Activated CD4-positive, alpha-beta T cell treated with anti-CD3 and anti-CD28 coated beads, Interleukin-2, amount 50 U/mL, for 1 hour (primary cell): ENCODE results near the gene NRP1.

Experiments used
- DNase-seq: peaks from one replicate; pipeline ENCODE4 v3.0.0-alpha.2; 2020

The NRP1 gene

DNA sequence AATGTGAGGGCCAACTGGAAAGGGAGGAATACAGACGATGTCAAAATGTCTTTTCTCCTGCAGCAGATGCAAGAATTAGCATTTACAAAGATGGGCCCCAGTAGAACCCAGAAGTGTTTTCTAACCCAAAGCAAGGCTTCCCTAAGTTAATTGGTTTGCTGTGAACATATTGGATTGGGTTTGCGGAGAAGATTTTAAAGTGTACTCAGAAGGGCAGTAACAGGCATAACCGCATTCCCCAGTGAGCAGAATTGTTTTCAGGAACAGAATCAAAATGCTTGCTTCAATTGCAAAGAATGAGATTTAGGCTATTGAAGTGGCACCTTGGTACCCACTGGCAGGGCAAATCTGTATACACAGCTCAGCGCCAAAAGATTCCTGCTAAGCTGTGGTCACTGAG lies 78.0 kb downstream of the NRP1 start:
- DNase-seq: no peak

DNA sequence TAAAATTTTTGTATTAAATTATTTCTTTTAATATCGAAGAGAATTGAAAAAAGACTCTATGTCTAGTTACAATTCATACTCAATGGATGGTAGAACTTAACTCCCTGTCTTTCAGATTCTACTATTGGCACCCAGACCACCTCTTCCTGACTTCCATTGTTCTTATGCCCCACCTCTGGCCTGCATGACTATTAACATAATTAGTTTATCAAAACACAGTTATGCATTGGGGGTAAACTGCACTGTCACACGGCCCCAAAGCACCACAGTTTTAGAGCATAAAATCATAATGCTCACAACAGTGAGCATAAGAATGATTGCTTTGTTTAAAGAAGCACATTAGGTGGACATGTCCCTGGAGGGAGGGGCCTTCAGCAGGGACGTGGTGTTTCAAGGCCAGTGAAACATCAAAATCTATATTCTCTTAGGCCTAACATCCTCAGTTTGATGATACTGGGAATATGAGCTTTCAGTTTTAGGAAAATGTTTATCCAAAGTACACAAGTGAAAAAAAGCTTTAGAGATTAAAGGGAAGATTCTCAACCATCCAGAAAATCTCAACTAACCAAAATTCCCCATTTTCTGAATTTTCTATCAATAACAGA lies 79.8 kb downstream of the NRP1 start:
- no peak for DNase-seq

DNA sequence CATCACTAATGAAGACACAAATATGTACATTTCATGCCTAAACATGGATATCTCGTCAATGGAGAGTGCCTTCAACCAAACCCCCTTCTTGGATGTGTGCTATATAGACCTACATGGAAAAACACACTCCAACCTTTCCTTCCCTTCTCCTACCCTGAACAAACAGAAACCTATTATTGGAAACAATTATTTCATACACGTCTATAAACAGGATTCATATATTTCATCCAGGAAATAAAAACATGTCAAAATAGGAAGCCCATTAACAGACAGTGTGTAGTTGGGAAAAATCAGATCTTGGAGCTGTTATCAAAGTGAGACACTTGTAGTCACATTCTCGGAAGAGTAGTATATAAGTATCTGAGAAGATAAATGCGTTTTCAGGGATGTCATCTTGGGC lies 81.1 kb downstream of the NRP1 start:
- DNase-seq: no peak

DNA sequence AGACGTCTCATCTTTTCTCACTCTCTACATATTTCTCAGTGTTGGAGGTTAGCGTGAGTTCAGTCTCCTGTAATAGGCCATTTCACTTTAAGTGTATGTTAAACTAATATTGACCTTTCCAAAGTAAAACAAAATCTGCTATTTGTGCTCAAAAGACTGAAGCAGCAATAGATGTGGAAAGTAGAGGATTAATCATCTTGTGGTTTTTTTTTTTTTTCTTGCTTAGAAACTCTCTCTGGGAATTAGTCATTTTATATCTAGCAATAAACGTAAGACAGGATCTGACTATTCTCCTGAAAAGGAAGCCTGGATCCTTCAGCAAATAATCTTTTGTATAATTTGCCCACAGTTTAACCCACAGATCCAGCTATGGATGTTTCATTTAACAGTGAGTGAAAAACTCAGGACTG lies 81.7 kb downstream of the NRP1 start:
- no peak for DNase-seq

DNA sequence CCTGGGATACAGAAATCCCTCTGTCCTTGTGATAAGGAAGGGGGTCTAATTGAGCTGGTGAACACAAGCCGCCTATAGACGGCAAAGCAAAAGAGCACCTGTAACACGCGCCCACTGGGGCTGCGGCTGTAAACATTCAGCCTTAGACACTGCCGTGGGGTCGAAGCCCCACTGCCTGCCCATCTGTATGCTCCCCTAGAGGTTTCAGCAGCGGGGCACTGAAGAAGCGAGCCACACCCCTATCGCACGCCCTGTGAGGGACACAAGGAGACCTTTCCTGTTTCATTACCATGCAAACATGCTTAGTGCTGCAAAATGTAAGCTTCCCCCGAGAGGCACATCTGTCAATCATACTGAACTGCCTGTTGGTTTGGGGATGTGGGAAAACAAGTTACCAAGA lies 82.1 kb downstream of the NRP1 start:
- DNase-seq: no peak

GRCh38 chr10:33249659-33250345 lies 84.7 kb downstream of the NRP1 start:
- no peak for DNase-seq

- no peak for DNase-seq
These were observed 85.3 kb downstream of the NRP1 start for GRCh38 chr10:33249137-33249536.

GRCh38 chr10:33248638-33249037 lies 85.8 kb downstream of the NRP1 start:
- no peak for DNase-seq

- no peak for DNase-seq
These were observed 87.1 kb downstream of the NRP1 start for GRCh38 chr10:33247221-33247922.

DNA sequence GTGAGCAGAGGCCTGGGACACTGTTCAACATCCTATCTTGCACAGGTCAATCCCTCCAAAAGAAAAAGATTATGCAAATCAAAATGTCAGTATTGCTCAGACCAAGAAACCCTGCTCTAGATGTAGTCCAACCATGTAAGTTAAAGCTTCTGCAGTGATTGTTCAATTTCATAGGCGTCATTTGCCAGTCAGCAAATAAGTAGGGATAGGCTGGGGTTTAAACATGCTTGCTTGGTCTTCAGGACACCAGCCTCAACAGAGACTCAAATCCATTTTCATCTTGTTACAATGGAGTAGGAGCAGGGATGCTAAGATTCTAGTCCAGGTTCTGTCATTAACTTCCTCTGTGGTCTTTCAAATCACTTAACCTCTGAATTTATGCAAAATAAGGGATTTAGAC lies 89.1 kb downstream of the NRP1 start:
- DNase-seq: no peak

DNA sequence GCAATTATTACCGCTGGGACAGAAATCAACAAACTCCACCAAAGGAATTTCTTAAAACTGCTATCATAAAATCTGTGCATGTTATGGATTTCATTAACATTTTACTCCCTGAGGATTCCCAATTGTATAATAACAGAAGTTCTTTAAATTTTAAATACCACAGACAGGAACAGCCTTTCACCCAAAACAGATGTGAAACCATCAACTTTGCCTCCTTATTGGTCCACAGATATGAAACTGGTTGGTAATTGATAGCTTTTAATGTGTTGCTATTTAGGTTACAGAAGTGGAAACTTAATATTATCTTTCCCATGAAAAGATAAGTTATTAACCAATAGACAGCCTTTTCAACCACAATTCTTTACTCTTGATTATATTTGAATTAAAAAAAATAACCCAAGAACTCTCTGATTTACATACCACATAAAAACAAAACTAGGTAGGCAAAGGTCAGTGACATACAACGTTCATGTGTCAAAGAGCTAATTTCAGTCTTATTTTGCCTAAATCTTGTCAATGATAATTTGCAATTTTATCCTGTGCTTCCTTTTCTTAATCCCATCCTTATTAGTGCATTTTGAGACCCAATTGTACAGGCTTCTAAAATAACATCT lies 90.0 kb downstream of the NRP1 start:
- no peak for DNase-seq

DNA sequence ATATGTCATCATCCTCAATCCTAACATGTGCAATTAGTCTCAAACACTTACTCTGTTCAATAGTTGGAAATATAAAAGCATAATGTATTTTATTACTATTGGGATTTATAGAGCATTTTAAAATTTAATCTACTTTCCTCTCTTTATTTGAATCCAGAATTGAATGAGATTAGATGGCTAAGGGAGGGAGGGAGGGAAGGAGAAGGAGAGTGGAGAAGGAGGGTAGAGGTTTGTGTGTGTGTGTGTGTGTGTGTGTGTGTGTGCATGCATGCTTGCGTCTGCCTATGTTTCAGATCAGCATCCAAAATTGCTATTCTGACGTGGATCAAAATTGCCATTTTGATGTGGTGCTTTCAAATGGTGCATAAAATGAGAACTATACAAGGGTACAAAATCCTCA lies 90.8 kb downstream of the NRP1 start:
- no peak for DNase-seq

DNA sequence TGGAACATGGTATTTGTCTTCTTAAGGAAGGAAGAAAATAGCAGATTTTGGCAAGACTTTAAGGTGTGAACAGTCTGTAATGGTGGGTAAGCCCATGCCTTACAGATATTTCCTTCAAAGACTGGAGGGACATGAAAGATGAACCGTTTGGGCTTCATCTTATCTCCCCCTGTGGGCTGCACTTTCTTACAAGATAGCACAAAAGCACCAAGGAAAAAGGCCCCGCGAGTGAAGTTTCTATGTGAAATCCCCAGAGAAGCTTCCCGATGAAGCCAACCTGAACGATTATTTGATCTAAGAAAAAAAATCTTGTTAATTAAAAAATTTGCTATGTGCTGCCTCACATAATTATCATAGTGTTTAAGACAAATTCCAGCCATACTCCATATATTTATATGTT lies 91.5 kb downstream of the NRP1 start:
- DNase-seq: no peak

GRCh38 chr10:33241351-33241750 lies 93.1 kb downstream of the NRP1 start:
- no peak for DNase-seq

DNA sequence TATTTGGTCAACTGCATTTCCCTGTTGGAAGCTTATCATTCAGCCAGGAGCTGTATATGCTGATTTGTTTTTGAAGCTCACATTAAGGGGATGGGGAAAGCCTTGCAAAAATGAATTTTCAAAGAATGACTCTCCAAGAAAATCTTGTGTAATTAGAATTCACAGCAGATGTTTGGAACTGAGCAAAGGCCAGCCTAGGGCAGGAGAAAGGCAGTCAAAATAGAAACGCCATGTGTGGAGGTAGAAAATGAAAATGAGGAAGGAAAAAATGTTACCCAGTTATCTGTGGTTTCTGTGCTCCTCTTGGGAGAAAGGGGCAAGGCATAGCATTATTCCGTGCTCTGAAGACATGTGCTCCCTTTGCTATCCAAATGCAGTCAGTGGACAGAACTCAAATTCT lies 93.5 kb downstream of the NRP1 start:
- no peak for DNase-seq

- no peak for DNase-seq
These were observed 94.2 kb downstream of the NRP1 start for GRCh38 chr10:33240258-33240657.

GRCh38 chr10:33239257-33239656 lies 95.2 kb downstream of the NRP1 start:
- DNase-seq: no peak

DNA sequence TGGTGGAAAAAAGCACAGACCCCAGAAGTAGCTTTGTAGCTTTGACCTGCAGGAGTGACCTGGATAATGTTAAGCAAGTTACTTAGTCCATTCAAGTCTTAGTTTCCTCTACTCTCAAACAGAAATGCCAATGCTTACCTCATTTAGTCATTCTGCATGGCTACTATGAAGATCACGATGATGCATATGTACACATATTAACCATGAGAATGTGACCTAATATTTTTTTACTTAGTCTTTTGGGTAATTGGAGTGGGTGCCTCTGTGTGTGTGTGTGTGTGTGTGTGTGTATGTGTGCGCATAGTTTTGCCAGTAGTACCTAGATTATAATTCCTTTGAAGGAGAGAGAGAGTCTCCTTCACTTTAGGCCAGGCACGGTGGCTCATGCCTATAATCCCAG lies 95.8 kb downstream of the NRP1 start:
- DNase-seq: no peak

- DNase-seq: no peak
These were observed 96.5 kb downstream of the NRP1 start for GRCh38 chr10:33237736-33238624.

DNA sequence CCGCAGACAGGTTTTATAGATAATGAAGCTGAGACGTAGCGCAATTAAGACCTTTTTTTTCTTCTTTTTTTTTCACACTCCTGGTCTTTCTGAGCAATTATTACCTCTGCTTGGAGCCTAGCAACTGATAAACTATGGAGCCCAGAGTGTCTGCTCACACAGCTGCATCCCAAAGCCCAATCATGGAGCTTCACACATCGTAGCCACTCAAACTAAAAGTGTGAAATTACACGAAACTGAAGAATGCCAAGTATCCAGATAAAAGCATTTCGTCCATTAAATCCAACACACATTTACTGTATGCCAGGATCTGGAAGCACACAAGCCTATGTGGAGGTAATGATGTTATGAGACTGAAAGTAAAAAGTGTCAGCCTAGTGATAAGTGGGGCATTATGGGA lies 97.6 kb downstream of the NRP1 start:
- DNase-seq: no peak

GRCh38 chr10:33235951-33236350 lies 98.5 kb downstream of the NRP1 start:
- DNase-seq: no peak

GRCh38 chr10:33235251-33235884 lies 99.1 kb downstream of the NRP1 start:
- DNase-seq: no peak
